T47D (cell line): Measurements from ENCODE around the gene TGFBRAP1.

Experiments used
- DNase-seq, 2 experiments: peaks; one replicate each; pipeline versions ENCODE4 v3.0.0 to v3.0.0-alpha.2; 2011 to 2012; ENCODE audit warnings: low read depth in 1 of 2, low spot score in 1 of 2
- JUND ChIP-seq: IDR thresholded peaks from 2 replicates; pipeline ENCODE4 v1.6.1; 2012; ENCODE audit warnings: low read depth
- in situ Hi-C: cut with HindIII; loops from 2 replicates; pipeline ENCODE4 v1.10.0; 2016; ENCODE audit warnings: low sequenced_read_pairs, low pct_unique_long_range_greater_than_20kb

Gene TGFBRAP1

GRCh38 chr2:105323111-105323510, 6.4 kb downstream of the TGFBRAP1 start:
- no peak for TF ChIP-seq JUND
- no peak for DNase-seq
- in situ Hi-C loops = no loop called here

- no peak for TF ChIP-seq JUND
- no peak for DNase-seq
- in situ Hi-C loops = no loop called here
Observed at GRCh38 chr2:105321875-105322646, 7.5 kb downstream of the TGFBRAP1 start.

GRCh38 chr2:105320651-105321215, 8.8 kb downstream of the TGFBRAP1 start:
- DNase-seq = no peak
- in situ Hi-C loops = no loop called here
- TF ChIP-seq JUND = no peak

GRCh38 chr2:105317937-105318336, 11.6 kb downstream of the TGFBRAP1 start:
- no peak for DNase-seq
- TF ChIP-seq JUND = no peak
- in situ Hi-C loops = no loop called here

GRCh38 chr2:105315314-105315713, 14.2 kb downstream of the TGFBRAP1 start:
- TF ChIP-seq JUND = no peak
- in situ Hi-C loops = no loop called here
- DNase-seq = no peak

- in situ Hi-C loops = no loop called here
- no peak for TF ChIP-seq JUND
- no peak for DNase-seq
Observed at GRCh38 chr2:105313877-105314276, 15.7 kb downstream of the TGFBRAP1 start.

GRCh38 chr2:105309147-105309545, 20.4 kb downstream of the TGFBRAP1 start:
- DNase-seq = no peak
- no peak for TF ChIP-seq JUND
- in situ Hi-C loops = no loop called here

GRCh38 chr2:105308382-105309146, 21.0 kb downstream of the TGFBRAP1 start:
- TF ChIP-seq JUND = no peak
- no peak for DNase-seq
- in situ Hi-C loops = no loop called here

- no peak for DNase-seq
- in situ Hi-C loops = no loop called here
- TF ChIP-seq JUND = no peak
Observed at GRCh38 chr2:105307962-105308361, 21.6 kb downstream of the TGFBRAP1 start.

GRCh38 chr2:105307550-105307949, 22.0 kb downstream of the TGFBRAP1 start:
- in situ Hi-C loops = no loop called here
- DNase-seq = no peak
- TF ChIP-seq JUND = no peak

GRCh38 chr2:105307146-105307545, 22.4 kb downstream of the TGFBRAP1 start:
- no peak for DNase-seq
- in situ Hi-C loops = no loop called here
- no peak for TF ChIP-seq JUND

GRCh38 chr2:105301646-105302045, 27.9 kb downstream of the TGFBRAP1 start:
- TF ChIP-seq JUND = no peak
- no peak for DNase-seq
- in situ Hi-C loops = no loop called here

GRCh38 chr2:105299290-105299689, 30.2 kb downstream of the TGFBRAP1 start:
- in situ Hi-C loops = no loop called here
- TF ChIP-seq JUND = no peak
- no peak for DNase-seq
